NCI-H2107 treated with DMSO at 0.1 percent for 48 hours (cell line): ENCODE data around the gene RACGAP1.
A peak's percentile ranks its signal among the peaks of the same experiment; 100 is the strongest.

ENCODE experiments used
- DNase-seq: peaks from one replicate; lab custom pipeline; 2025; ENCODE audit not compliant: unreplicated experiment; lab: John Stamatoyannopoulos, UW

Gene RACGAP1

GRCh38 chr12:49972129-49972528 is 53.2 kb downstream of the RACGAP1 start:
- no peak for DNase-seq

GRCh38 chr12:49971141-49971540 is 54.2 kb downstream of the RACGAP1 start:
- no peak for DNase-seq

GRCh38 chr12:49970658-49971057 is 54.6 kb downstream of the RACGAP1 start:
- no peak for DNase-seq

GRCh38 chr12:49969651-49970429 is 55.5 kb downstream of the RACGAP1 start:
- no peak for DNase-seq

- DNase-seq: no peak
Observed at GRCh38 chr12:49969027-49969426, 56.3 kb downstream of the RACGAP1 start.

GRCh38 chr12:49968471-49968870 is 56.8 kb downstream of the RACGAP1 start:
- DNase-seq: no peak

- DNase-seq: no peak
Observed at GRCh38 chr12:49967777-49968250, 57.5 kb downstream of the RACGAP1 start.

GRCh38 chr12:49967042-49967776 is 58.1 kb downstream of the RACGAP1 start:
- peak; percentile 49 for DNase-seq

- no peak for DNase-seq
Observed at GRCh38 chr12:49966511-49967041, 58.7 kb downstream of the RACGAP1 start.

GRCh38 chr12:49965836-49966235 is 59.5 kb downstream of the RACGAP1 start:
- no peak for DNase-seq

- no peak for DNase-seq
Observed at GRCh38 chr12:49964849-49965624, 60.3 kb downstream of the RACGAP1 start.

GRCh38 chr12:49963976-49964815 is 61.1 kb downstream of the RACGAP1 start:
- no peak for DNase-seq

- DNase-seq: no peak
Observed at GRCh38 chr12:49962861-49963765, 62.2 kb downstream of the RACGAP1 start.

GRCh38 chr12:49961993-49962764 is 63.1 kb downstream of the RACGAP1 start:
- no peak for DNase-seq

- no peak for DNase-seq
Observed at GRCh38 chr12:49961111-49961922, 64.0 kb downstream of the RACGAP1 start, which contains the start of gene AQP5. AQP5 (plus strand) TSS chr12:49961872; CDS start chr12:49962018, 146 bp downstream.

- DNase-seq: no peak
Observed at GRCh38 chr12:49960474-49961110, 64.7 kb downstream of the RACGAP1 start.
